Upper lobe of left lung (tissue), 6 donors: ENCODE measurements around the gene TRAK2. TPM values are rescaled to one million over a fixed set of nuclear protein-coding genes. Genes with fewer than 3 reads are reported as not detected.

ENCODE experiments used
- ATAC-seq, 2 donors: fragments of 200-7000 bp; cut with Tn5 transposase; one replicate each; pipeline ENCODE4 v1.9.1; 2022; ENCODE audit warnings: mild to moderate bottlenecking in 2 of 2, moderate library complexity in 2 of 2; ENCODE audit not compliant: low FRiP score in 2 of 2
- DNase-seq, 2 donors: peaks; one replicate each; pipeline ENCODE4 v3.0.0-alpha.2; 2019 to 2020
- H3K27ac ChIP-seq, 4 donors: fragments of 200-600 bp; sonication (generic); one replicate each; pipeline ENCODE4 v1.5.1; 2016 to 2019
- H3K27me3 ChIP-seq, 4 donors: fragments of 200-600 bp; sonication (generic); one replicate each; pipeline ENCODE4 v1.5.1; 2017 to 2019
- H3K36me3 ChIP-seq, 4 donors: fragments of 200-600 bp; sonication (generic); one replicate each; pipeline ENCODE4 v1.5.1; 2016 to 2019
- H3K4me1 ChIP-seq, 4 donors: fragments of 200-600 bp; sonication (generic); one replicate each; pipeline ENCODE4 v1.5.1; 2018 to 2019
- H3K4me3 ChIP-seq, 4 donors: fragments of 200-600 bp; sonication (generic); one replicate each; pipeline ENCODE4 v1.5.1; 2017 to 2019; ENCODE audit warnings: mild to moderate bottlenecking in 2 of 4, moderate library complexity in 1 of 4
- H3K9me3 ChIP-seq, 4 donors: fragments of 200-600 bp; sonication (generic); one replicate each; pipeline ENCODE4 v1.5.1; 2018 to 2019
- CTCF ChIP-seq, 6 experiments: fragments of 450-650 bp in 4 of 6; fragments of 200-600 bp in 2 of 6; sonication (generic) in 2 of 6; IDR thresholded peaks; one replicate each; pipeline ENCODE4 v1.5.1; 2016 to 2019; ENCODE audit warnings: antibody characterized with exemption in 6 of 6
- EP300 ChIP-seq, 4 donors: sonication (generic); formaldehyde crosslinking; IDR thresholded peaks; one replicate each; pipeline ENCODE4 v1.5.1; 2017; ENCODE audit warnings: antibody characterized with exemption in 4 of 4, control low read depth in 2 of 4
- POLR2A ChIP-seq, 4 donors: fragments of 450-650 bp; IDR thresholded peaks; one replicate each; pipeline ENCODE4 v1.5.1; 2016 to 2017; ENCODE audit warnings: antibody characterized with exemption in 4 of 4, mild to moderate bottlenecking in 2 of 4
- POLR2AphosphoS5 ChIP-seq, 2 donors: sonication (generic); formaldehyde crosslinking; IDR thresholded peaks; one replicate each; pipeline ENCODE4 v1.5.1; 2017; ENCODE audit warnings: antibody characterized with exemption in 2 of 2
- WGBS, 2 donors: methylation state at CpG; one replicate each; pipeline ENCODE4 v1.1.5; 2017 to 2018; 5-methylcytosine and 5-hydroxymethylcytosine counted together
- total RNA-seq, 6 donors: library from RNA; depleted of rRNA in 4 of 6; stranded (reverse); fragments of >200 nt in 4 of 6; gene quantifications; one replicate each; pipeline versions ENCODE4 v1.1.0 to v1.2.1, GENCODE V29; 2016 to 2021
- donor health status: DM: no; HTN: no; CAD: no; lungs with moderate emphysema.
- donor health status: DM: no; HTN: yes; CAD: no; lungs with severe emphysema.

TRAK2 gene
- total RNA-seq, 6 donors from 2014 or later = 23.5 to 58.7 (median 47.0) TPM

GRCh38 chr2:201366146-201366545 is 85.1 kb downstream of the TRAK2 start:
- Histone ChIP-seq H3K4me1 (no peaks in the 10 kb centered on the region), H3K27ac (no peak overlapping the region), H3K36me3 (peaks cover 0 to 37% (median 1%) of the 10 kb centered on the region in 4 donors), H3K9me3 (no peaks in the 10 kb centered on the region), H3K4me3 (no peak overlapping the region), H3K27me3 (no peaks in the 10 kb centered on the region)
- TF ChIP-seq POLR2A (IDR thresholded peaks at IDR 0.05) = no peak
- ATAC-seq (no peak), DNase-seq (no peak)

GRCh38 chr2:201363857-201364560 is 87.2 kb downstream of the TRAK2 start:
- ATAC-seq (peak; percentile 87 to 88), DNase-seq (no peak)
- 81 to 88% methylated on average over 2 of the region's 2 CpGs for WGBS, 2 donors
- Histone ChIP-seq H3K27ac (no peak overlapping the region), H3K27me3 (no peaks in the 10 kb centered on the region), H3K36me3 (peaks cover 0 to 35% (median 4%) of the 10 kb centered on the region in 4 donors), H3K9me3 (no peaks in the 10 kb centered on the region), H3K4me1 (no peaks in the 10 kb centered on the region), H3K4me3 (no peak overlapping the region)
- TF ChIP-seq POLR2A (IDR thresholded peaks at IDR 0.05) (no peak), CTCF (IDR thresholded peaks at IDR 0.05) (peak; percentile 79 to 89 (median 85))

- Histone ChIP-seq H3K4me3 (no peak overlapping the region), H3K36me3 (peaks cover 0 to 34% (median 4%) of the 10 kb centered on the region in 4 donors), H3K27me3 (no peaks in the 10 kb centered on the region), H3K4me1 (no peaks in the 10 kb centered on the region), H3K27ac (no peak overlapping the region), H3K9me3 (no peaks in the 10 kb centered on the region)
- TF ChIP-seq POLR2A (IDR thresholded peaks at IDR 0.05) = no peak
- TF ChIP-seq CTCF (IDR thresholded peaks at IDR 0.05) = no peak
- no peak for TF ChIP-seq EP300 (IDR thresholded peaks at IDR 0.05)
- TF ChIP-seq POLR2AphosphoS5 (IDR thresholded peaks at IDR 0.05) = no peak
- ATAC-seq (no peak), DNase-seq (no peak)
- WGBS, 2 donors = 100% methylated on average over 2 of the region's 2 CpGs
Observed at GRCh38 chr2:201362396-201362795, 88.9 kb downstream of the TRAK2 start.

GRCh38 chr2:201361078-201361733 is 90.1 kb downstream of the TRAK2 start:
- Histone ChIP-seq H3K4me3 (no peak overlapping the region), H3K27ac (no peak overlapping the region), H3K36me3 (peaks cover 0 to 34% (median 4%) of the 10 kb centered on the region in 4 donors), H3K4me1 (no peaks in the 10 kb centered on the region), H3K27me3 (no peaks in the 10 kb centered on the region), H3K9me3 (no peaks in the 10 kb centered on the region)
- TF ChIP-seq POLR2AphosphoS5 (IDR thresholded peaks at IDR 0.05) = no peak
- no peak for TF ChIP-seq CTCF (IDR thresholded peaks at IDR 0.05)
- no peak for TF ChIP-seq EP300 (IDR thresholded peaks at IDR 0.05)
- no peak for TF ChIP-seq POLR2A (IDR thresholded peaks at IDR 0.05)
- ATAC-seq (no peak), DNase-seq (no peak)
- 89 to 91% methylated on average over 2 of the region's 2 CpGs for WGBS, 2 donors

GRCh38 chr2:201360256-201360655 is 91.0 kb downstream of the TRAK2 start:
- Histone ChIP-seq H3K9me3 (no peaks in the 10 kb centered on the region), H3K27ac (no peak overlapping the region), H3K4me1 (no peaks in the 10 kb centered on the region), H3K4me3 (no peak overlapping the region), H3K36me3 (peaks cover 0 to 34% (median 4%) of the 10 kb centered on the region in 4 donors), H3K27me3 (no peaks in the 10 kb centered on the region)
- TF ChIP-seq POLR2AphosphoS5 (IDR thresholded peaks at IDR 0.05) (no peak), CTCF (IDR thresholded peaks at IDR 0.05) (no peak), EP300 (IDR thresholded peaks at IDR 0.05) (no peak), POLR2A (IDR thresholded peaks at IDR 0.05) (no peak)
- ATAC-seq = no peak
- DNase-seq = no peak
- 85 to 94% methylated on average over 4 of the region's 4 CpGs for WGBS, 2 donors
